WERI-Rb-1 (cell line): ENCODE measurements around the gene TDP1.
A peak's percentile ranks its signal among the peaks of the same experiment; 100 is the strongest.

Experiments
- DNase-seq: peaks from one replicate; pipeline ENCODE4 v3.0.0-alpha.2; 2020
- H3K27ac ChIP-seq: fragments of 250-450 bp; sonication (Bioruptor Pico); 2 replicates; pipeline ENCODE4 v1.5.1; 2020; ENCODE audit warnings: mild to moderate bottlenecking, moderate library complexity
- H3K27me3 ChIP-seq: fragments of 250-450 bp; sonication (Bioruptor Pico); 2 replicates; pipeline ENCODE4 v1.5.1; 2021; ENCODE audit warnings: mild to moderate bottlenecking, low read depth, moderate library complexity; ENCODE audit not compliant: insufficient read depth, severe bottlenecking
- H3K36me3 ChIP-seq: fragments of 250-450 bp; sonication (Bioruptor Pico); 2 replicates; pipeline ENCODE4 v1.5.1; 2020; ENCODE audit warnings: mild to moderate bottlenecking, moderate library complexity
- H3K4me3 ChIP-seq: 2 replicates; pipeline ENCODE4 v1.5.1; 2011; ENCODE audit warnings: low read depth, mild to moderate bottlenecking, control low read depth, low read length
- H3K9me3 ChIP-seq: fragments of 250-450 bp; sonication (Bioruptor Pico); 2 replicates; pipeline ENCODE4 v1.5.1; 2021; ENCODE audit warnings: mild to moderate bottlenecking, moderate library complexity; ENCODE audit not compliant: severe bottlenecking
- CTCF ChIP-seq: IDR thresholded peaks from 2 replicates; pipeline ENCODE4 v1.5.1; 2011; ENCODE audit warnings: low read depth, mild to moderate bottlenecking, control low read depth, inconsistent platforms, low read length

The TDP1 gene

GRCh38 chr14:90042496-90043252, 86.9 kb downstream of the TDP1 start:
- DNase-seq, result no peak
- no peak overlapping the region for H3K27ac ChIP-seq
- TF ChIP-seq CTCF, result no peak
- no peak overlapping the region for H3K4me3 ChIP-seq
- H3K9me3 ChIP-seq, result no peaks in the 10 kb centered on the region
- H3K27me3 ChIP-seq, result no peaks in the 10 kb centered on the region
- peaks cover under 1% of the 10 kb centered on the region; the same call in 1 of the 2 replicates for H3K36me3 ChIP-seq

DNA sequence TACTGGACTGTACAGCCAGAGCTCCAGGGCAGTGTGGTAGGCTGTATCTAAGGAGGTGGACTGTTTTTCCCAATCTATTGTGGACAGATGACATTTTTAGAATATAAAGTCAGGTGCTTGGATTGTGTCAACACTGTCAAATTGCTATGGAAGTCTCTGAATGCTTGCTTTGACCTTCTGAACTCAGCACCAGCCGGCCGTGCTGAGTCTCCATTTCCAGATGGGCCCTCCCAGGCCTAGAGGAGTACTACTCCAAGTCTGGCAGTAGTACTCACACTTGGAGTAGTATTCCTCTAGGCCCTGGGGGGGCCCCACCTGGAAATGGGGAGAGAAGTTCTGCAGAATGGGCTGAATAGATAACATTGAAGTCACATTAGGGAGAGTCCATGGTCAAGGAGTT, 89.9 kb downstream of the TDP1 start:
- Histone ChIP-seq H3K36me3 (no peaks in the 10 kb centered on the region; the same call in 1 of the 2 replicates), H3K27ac (no peak overlapping the region), H3K9me3 (no peaks in the 10 kb centered on the region), H3K4me3 (no peak overlapping the region), H3K27me3 (no peaks in the 10 kb centered on the region)
- no peak for TF ChIP-seq CTCF
- no peak for DNase-seq

GRCh38 chr14:90049390-90049789, 93.7 kb downstream of the TDP1 start:
- no peak overlapping the region for H3K4me3 ChIP-seq
- no peaks in the 10 kb centered on the region for H3K9me3 ChIP-seq
- H3K27ac ChIP-seq, result no peak overlapping the region
- no peak for TF ChIP-seq CTCF
- H3K27me3 ChIP-seq, result no peaks in the 10 kb centered on the region
- DNase-seq, result peak; percentile 74
- H3K36me3 ChIP-seq, result no peaks in the 10 kb centered on the region

DNA sequence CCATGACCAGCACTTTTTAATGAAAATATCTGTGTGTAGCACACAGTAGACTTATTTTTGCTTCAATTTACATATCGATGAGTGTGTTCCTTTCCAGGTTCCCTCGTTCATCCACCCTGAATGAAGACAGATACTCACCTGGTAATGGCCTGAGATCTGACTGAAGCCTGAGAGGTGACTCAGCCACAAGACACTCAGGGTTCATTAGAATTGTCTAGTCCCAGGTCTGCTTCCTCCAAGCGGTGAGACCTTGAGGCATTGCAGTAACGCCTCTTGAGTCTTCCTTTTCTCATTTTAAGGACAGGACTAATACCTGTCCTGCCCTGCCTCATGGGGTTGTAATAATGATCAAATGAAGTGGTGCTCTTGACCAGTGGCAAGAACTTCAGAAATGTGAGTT, 94.5 kb downstream of the TDP1 start:
- Histone ChIP-seq H3K4me3 (no peak overlapping the region), H3K27ac (no peak overlapping the region), H3K9me3 (no peaks in the 10 kb centered on the region), H3K27me3 (no peaks in the 10 kb centered on the region), H3K36me3 (no peaks in the 10 kb centered on the region)
- TF ChIP-seq CTCF, result no peak
- no peak for DNase-seq

DNA sequence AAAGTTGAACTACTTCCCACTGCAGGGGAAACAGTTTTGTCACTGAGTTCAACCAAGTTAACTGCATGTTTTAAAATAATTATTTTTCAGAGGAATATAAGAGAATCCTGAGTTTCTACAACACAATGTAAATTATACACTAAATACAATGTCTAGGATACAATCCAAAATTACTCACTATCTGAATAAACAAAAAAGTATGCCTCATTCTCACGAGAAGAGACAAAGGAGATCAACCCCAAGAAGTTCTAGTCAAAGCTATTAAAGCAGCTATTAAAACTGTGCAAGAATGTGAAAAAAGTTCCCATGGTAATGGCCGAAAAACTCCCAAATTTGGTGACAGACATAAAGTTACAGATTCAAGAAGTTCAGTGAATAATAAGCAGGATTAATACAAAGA, 97.3 kb downstream of the TDP1 start:
- Histone ChIP-seq H3K9me3 (no peaks in the 10 kb centered on the region), H3K27ac (no peak overlapping the region), H3K4me3 (no peak overlapping the region), H3K27me3 (no peaks in the 10 kb centered on the region), H3K36me3 (no peaks in the 10 kb centered on the region)
- no peak for TF ChIP-seq CTCF
- DNase-seq, result no peak

DNA sequence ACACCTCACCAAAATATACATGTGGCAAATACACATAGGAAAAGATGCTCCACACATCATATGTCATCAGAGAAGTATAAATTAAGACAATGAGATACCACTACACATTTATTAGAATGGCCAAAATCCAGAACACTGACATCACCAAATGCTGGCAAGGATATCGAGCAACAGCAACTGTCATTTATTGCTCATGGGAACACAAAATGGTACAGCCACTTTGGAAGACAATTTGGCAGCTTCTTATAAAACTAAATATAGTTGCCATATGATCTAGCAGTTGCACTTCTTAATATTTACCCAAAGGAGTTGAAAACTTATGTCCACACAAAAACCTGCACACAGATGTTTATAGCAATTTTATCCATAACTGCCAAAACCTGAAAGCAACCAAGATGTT, 99.1 kb downstream of the TDP1 start:
- no peak for TF ChIP-seq CTCF
- Histone ChIP-seq H3K27me3 (peaks cover 4% of the 10 kb centered on the region), H3K9me3 (no peaks in the 10 kb centered on the region), H3K27ac (no peak overlapping the region), H3K4me3 (no peak overlapping the region), H3K36me3 (no peaks in the 10 kb centered on the region)
- DNase-seq, result no peak
